ENCODE measurements around the gene GIMAP4.
"Not testable (repeated sequence)": the region's sequence is repeated elsewhere in the genome, so short reads cannot be mapped to it uniquely, and the experiment has no call there.

Gene GIMAP4

GRCh38 chr7:150580638-150581394, 13.6 kb downstream of the GIMAP4 start:
- DNase-seq, result no peak

- DNase-seq, result no peak
Observed at GRCh38 chr7:150585199-150585598, 18.0 kb downstream of the GIMAP4 start.

GRCh38 chr7:150586068-150586784, 19.0 kb downstream of the GIMAP4 start:
- DNase-seq, result no peak

GRCh38 chr7:150586785-150587152, 19.6 kb downstream of the GIMAP4 start:
- DNase-seq, result no peak

GRCh38 chr7:150587551-150587950, 20.4 kb downstream of the GIMAP4 start:
- no peak for DNase-seq

- no peak for DNase-seq
Observed at GRCh38 chr7:150594805-150595204, 27.6 kb downstream of the GIMAP4 start.

GRCh38 chr7:150595361-150595760, 28.2 kb downstream of the GIMAP4 start:
- no peak for DNase-seq

GRCh38 chr7:150603600-150603999, 36.4 kb downstream of the GIMAP4 start:
- DNase-seq, result not testable (repeated sequence)

GRCh38 chr7:150610233-150610632, 43.0 kb downstream of the GIMAP4 start:
- DNase-seq, result no peak

- no peak for DNase-seq
Observed at GRCh38 chr7:150612925-150613324, 45.7 kb downstream of the GIMAP4 start.

GRCh38 chr7:150613880-150614279, 46.7 kb downstream of the GIMAP4 start:
- DNase-seq, result no peak

GRCh38 chr7:150614426-150614825, 47.2 kb downstream of the GIMAP4 start:
- not testable (repeated sequence) for DNase-seq

GRCh38 chr7:150615221-150615755, 48.1 kb downstream of the GIMAP4 start:
- DNase-seq, result not testable (repeated sequence)

GRCh38 chr7:150620061-150620460, 52.9 kb downstream of the GIMAP4 start:
- DNase-seq, result no peak

- DNase-seq, result no peak
Observed at GRCh38 chr7:150620617-150621371, 53.6 kb downstream of the GIMAP4 start.

- no peak for DNase-seq
Observed at GRCh38 chr7:150621376-150621775, 54.2 kb downstream of the GIMAP4 start.
